ENCODE data around the gene IST1. TPM values are rescaled to one million over a fixed set of nuclear protein-coding genes. Genes with fewer than 3 reads are reported as not detected.

The IST1 gene
- total RNA-seq, 1 donor from 2014 or later, result 224 TPM

DNA sequence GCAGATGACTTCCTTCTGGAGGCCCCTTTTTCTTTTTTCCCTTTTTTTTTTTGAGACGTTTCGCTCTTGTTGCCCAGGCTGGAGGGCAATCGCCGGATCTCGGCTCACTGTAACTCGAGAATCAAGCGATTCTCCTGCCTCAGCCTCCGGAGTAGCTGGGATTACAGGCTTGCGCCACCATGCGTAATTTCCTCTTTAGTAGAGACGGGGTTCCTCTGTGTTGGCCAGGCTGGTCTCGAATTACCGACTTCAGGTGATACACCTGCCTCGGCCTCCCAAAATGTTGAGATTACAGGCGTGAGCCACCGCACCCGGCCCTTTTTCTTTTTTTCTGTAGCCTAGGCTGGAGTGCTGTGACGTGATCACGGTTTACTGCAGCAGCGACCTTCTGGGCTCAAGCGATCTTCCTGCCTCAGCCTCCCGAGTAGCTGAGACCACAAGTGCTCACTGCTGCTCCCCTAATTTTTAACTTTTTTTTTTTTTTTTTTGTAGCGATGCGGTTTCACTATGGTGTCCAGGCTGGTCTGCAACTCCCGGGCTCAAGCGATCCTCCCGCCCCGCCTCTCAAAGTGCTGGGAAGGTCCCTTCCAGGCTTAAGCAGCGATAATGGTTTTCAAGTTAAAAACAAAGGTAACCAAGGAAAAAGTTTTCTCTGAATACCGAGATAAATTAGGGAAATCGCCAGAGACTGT is 956 bp upstream of the IST1 start:
- TF ChIP-seq, protein P1, sequence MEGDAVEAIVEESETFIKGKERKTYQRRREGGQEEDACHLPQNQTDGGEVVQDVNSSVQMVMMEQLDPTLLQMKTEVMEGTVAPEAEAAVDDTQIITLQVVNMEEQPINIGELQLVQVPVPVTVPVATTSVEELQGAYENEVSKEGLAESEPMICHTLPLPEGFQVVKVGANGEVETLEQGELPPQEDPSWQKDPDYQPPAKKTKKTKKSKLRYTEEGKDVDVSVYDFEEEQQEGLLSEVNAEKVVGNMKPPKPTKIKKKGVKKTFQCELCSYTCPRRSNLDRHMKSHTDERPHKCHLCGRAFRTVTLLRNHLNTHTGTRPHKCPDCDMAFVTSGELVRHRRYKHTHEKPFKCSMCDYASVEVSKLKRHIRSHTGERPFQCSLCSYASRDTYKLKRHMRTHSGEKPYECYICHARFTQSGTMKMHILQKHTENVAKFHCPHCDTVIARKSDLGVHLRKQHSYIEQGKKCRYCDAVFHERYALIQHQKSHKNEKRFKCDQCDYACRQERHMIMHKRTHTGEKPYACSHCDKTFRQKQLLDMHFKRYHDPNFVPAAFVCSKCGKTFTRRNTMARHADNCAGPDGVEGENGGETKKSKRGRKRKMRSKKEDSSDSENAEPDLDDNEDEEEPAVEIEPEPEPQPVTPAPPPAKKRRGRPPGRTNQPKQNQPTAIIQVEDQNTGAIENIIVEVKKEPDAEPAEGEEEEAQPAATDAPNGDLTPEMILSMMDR (IDR thresholded peaks at IDR 0.05; ENCODE audit: insufficient read depth, low read length, poor library complexity, severe bottlenecking), result no peak
- Histone ChIP-seq H3K36me3 (ENCODE audit: control insufficient read depth, insufficient read depth, low read length) (no peaks in the 10 kb centered on the region), H3K4me3 (ENCODE audit: low read depth, low read length) (peak overlapping the region; percentile 98), H3K27me3 (ENCODE audit: control insufficient read depth, insufficient read depth, low read length) (no peaks in the 10 kb centered on the region)
- no peak for DNase-seq (ENCODE audit: low read depth)

DNA sequence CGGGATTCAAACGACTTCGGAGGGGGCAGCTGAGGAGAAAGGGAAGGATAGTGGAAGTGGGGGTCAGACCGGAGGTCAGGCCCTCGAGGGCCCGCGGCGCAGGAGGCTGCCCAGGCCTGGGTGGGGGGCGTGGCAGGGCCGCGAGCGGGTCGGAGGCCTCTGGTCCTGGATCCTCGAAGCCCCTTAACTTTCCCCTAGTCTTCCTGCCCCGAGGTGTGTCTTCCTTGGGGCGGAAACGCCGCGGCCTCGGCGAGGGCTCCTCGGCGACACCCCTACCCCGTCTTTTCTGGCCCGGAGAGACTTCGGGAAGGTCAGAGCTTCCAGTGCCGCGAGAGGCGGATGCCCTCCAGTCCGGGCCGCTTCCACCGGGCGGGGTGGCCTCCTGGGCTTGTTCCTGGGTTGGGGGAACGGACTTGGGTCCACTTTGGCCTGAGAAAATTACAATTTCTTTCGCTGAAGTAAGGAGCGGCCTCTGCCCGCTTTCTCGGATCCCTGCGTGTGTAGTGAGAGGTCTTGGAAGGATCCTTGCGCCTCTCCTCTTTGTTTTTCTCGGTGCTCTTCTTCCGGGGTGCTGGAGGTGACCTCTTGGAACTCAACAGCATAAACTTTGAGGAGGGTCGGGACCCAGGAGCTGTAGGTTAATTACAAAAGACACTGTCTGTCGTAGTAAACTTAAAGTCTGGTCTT is 491 bp downstream of the IST1 start:
- Histone ChIP-seq H3K36me3 (ENCODE audit: control insufficient read depth, insufficient read depth, low read length) (no peaks in the 10 kb centered on the region), H3K4me3 (ENCODE audit: low read depth, low read length) (peak overlapping the region; percentile 98), H3K27me3 (ENCODE audit: control insufficient read depth, insufficient read depth, low read length) (no peaks in the 10 kb centered on the region)
- TF ChIP-seq, protein P1 (IDR thresholded peaks at IDR 0.05; ENCODE audit: insufficient read depth, low read length, poor library complexity, severe bottlenecking), result no peak
- no peak for DNase-seq (ENCODE audit: low read depth)

DNA sequence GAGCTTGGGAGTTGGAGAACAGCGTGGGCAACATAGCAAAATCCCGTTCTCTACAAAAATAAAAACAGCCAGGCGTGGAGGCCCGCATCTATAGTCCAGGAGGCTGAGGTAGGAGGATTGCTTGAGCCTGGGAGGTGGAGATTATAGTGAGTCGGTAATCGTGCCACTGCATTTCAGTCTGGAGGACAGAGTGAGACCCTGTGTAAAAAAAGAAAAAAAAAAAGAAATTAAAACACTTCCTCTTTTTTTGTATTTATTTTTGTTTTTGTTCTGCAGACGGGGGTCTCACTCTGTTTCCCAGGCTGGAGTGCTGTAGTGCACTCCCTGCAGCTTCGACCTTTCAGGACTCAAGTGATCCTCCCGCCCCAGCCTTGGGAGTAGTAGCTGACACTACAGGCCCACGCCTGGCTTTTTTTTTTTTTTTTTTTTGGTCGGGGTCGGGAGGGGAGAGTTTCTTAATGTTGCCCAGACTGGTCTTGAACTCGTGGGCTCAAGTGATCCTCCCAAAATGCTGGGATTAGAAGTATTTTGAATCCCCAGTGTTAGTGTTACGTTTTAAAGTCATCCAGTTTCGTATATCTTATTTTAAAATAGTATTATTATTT is 1.5 kb downstream of the IST1 start:
- peak overlapping the region; percentile 98 for H3K4me3 ChIP-seq (ENCODE audit: low read depth, low read length)
- TF ChIP-seq, protein P1 (IDR thresholded peaks at IDR 0.05; ENCODE audit: insufficient read depth, low read length, poor library complexity, severe bottlenecking), result no peak
- H3K27me3 ChIP-seq (ENCODE audit: control insufficient read depth, insufficient read depth, low read length), result no peaks in the 10 kb centered on the region
- no peak for DNase-seq (ENCODE audit: low read depth)
- no peaks in the 10 kb centered on the region for H3K36me3 ChIP-seq (ENCODE audit: control insufficient read depth, insufficient read depth, low read length)

DNA sequence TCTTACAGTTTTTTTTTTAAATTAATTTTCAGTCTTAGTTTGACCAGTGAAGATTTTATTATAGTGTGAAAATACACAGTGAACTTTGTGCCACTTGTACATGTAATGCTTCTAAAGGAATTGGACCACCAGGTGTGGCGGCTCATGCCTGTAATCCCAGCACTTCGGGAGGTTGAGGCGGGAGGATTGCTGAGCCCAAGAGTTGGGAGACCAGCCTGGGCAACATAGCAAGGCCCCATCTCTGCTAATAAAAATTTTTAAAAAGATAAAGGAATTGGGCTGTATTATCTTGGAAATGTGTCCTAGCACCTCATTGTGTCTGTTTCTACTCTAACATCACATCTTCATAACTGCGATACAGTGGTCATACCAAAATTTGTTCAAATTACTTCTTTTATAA is 3.8 kb downstream of the IST1 start:
- no peak overlapping the region for H3K4me3 ChIP-seq (ENCODE audit: low read depth, low read length)
- no peak for DNase-seq (ENCODE audit: low read depth)
- no peaks in the 10 kb centered on the region for H3K36me3 ChIP-seq (ENCODE audit: control insufficient read depth, insufficient read depth, low read length)
- TF ChIP-seq, protein P1 (IDR thresholded peaks at IDR 0.05; ENCODE audit: insufficient read depth, low read length, poor library complexity, severe bottlenecking), result no peak
- no peaks in the 10 kb centered on the region for H3K27me3 ChIP-seq (ENCODE audit: control insufficient read depth, insufficient read depth, low read length)

DNA sequence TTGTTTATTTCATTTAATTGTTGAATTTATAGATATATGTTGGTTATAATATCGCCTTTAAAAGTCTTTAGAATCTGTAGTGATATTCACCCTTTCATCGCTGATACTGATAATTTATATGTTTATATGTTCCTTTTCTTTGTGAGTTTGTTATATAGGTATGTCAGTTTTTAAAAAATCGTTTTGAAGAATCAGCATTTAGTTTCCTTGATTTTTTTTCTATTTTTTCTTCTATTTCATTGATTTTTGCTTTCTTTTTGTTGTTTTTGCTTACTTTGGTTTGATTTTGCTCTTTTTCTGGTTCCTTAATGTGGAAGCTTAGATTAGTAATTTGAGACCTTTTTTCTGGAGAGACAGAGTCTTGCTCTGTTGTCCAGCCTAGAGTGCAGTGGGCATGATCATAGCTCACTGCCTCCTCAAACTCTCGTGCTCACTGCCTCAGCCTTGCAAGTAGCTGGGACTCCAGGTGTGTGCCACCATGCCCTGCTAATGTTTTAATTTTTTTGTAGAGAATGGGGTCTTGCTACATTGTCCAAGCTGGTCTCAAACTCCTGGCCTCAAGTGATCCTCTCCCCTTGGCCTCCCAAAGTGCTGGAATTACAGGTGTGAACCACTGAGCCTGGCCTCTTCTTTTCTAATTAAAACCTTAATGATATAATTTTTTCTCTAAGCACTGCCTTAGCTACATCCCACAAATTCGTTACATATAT is 7.5 kb downstream of the IST1 start:
- Histone ChIP-seq H3K36me3 (ENCODE audit: control insufficient read depth, insufficient read depth, low read length) (no peaks in the 10 kb centered on the region), H3K27me3 (ENCODE audit: control insufficient read depth, insufficient read depth, low read length) (no peaks in the 10 kb centered on the region), H3K4me3 (ENCODE audit: low read depth, low read length) (no peak overlapping the region)
- DNase-seq (ENCODE audit: low read depth), result no peak
- TF ChIP-seq, protein P1 (IDR thresholded peaks at IDR 0.05; ENCODE audit: insufficient read depth, low read length, poor library complexity, severe bottlenecking), result no peak

Data from kidney epithelial cell (primary cell).